ENCODE data around the gene GTPBP4. TPM values are rescaled to one million over a fixed set of nuclear protein-coding genes. Genes with fewer than 3 reads are reported as not detected.

GTPBP4 gene
- total and polyA plus RNA-seq, 9 of the 15 experiments (the other 6 are each of a cell fraction or from before 2014, with no cell fraction given) = 79.0 to 155 (median 128) TPM

- TF ChIP-seq CHD4 (IDR thresholded peaks at IDR 0.05; ENCODE audit: insufficient read depth, insufficient replicate concordance, low read depth, low read length, poor library complexity, severe bottlenecking) (no peak), RBM25 (IDR thresholded peaks at IDR 0.05; ENCODE audit: low read depth, low read length, severe bottlenecking) (peak; percentile 99), KAT8 (IDR thresholded peaks at IDR 0.05; ENCODE audit: low read depth) (no peak), SIN3A (IDR thresholded peaks at IDR 0.05; ENCODE audit: borderline replicate concordance in 2 of 2, control insufficient read depth in 1 of 2, low read depth in 2 of 2, low read length in 2 of 2) (peak in 1 of 2 experiments; percentile 60; a peak in 1 of 4 replicates), TGIF2 (CRISPR knock-in tag; IDR thresholded peaks at IDR 0.05) (0 out of 2 replicates have a peak, but pooled peaks have one; percentile 8), NCOR1 (IDR thresholded peaks at IDR 0.05) (no peak), MTA3 (IDR thresholded peaks at IDR 0.05; ENCODE audit: borderline replicate concordance) (peak; percentile 97), HDAC6 (IDR thresholded peaks at IDR 0.05; ENCODE audit: low read depth, low read length) (no peak), ZNF551 (CRISPR knock-in tag; IDR thresholded peaks at IDR 0.05) (no peak), ZNF431 (CRISPR knock-in tag; IDR thresholded peaks at IDR 0.05) (no peak), TOE1 (IDR thresholded peaks at IDR 0.05; ENCODE audit: borderline replicate concordance) (peak; percentile 15; the same call in 1 of the 2 replicates), TOE1 (CRISPR knock-in tag; IDR thresholded peaks at IDR 0.05; ENCODE audit: borderline replicate concordance, low read depth) (no peak), COPS2 (conservative IDR thresholded peaks at IDR 0.05) (no peak), BCL6 (CRISPR knock-in tag; IDR thresholded peaks at IDR 0.05) (no peak), RFX1 (IDR thresholded peaks at IDR 0.05) (no peak), MLX (CRISPR knock-in tag; conservative IDR thresholded peaks at IDR 0.05) (0 out of 4 replicates have a peak, but pooled peaks of 1 of the 2 experiments have one; percentile 68), POLR2A (conservative IDR thresholded peaks at IDR 0.05) (peak; percentile 93), KLF1 (tag; IDR thresholded peaks at IDR 0.05) (no peak), FIP1L1 (IDR thresholded peaks at IDR 0.05; ENCODE audit: low read depth, low read length, poor library complexity, severe bottlenecking) (peak; percentile 92)
- TF ChIP-seq, protein P1, sequence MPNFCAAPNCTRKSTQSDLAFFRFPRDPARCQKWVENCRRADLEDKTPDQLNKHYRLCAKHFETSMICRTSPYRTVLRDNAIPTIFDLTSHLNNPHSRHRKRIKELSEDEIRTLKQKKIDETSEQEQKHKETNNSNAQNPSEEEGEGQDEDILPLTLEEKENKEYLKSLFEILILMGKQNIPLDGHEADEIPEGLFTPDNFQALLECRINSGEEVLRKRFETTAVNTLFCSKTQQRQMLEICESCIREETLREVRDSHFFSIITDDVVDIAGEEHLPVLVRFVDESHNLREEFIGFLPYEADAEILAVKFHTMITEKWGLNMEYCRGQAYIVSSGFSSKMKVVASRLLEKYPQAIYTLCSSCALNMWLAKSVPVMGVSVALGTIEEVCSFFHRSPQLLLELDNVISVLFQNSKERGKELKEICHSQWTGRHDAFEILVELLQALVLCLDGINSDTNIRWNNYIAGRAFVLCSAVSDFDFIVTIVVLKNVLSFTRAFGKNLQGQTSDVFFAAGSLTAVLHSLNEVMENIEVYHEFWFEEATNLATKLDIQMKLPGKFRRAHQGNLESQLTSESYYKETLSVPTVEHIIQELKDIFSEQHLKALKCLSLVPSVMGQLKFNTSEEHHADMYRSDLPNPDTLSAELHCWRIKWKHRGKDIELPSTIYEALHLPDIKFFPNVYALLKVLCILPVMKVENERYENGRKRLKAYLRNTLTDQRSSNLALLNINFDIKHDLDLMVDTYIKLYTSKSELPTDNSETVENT (CRISPR knock-in tag; IDR thresholded peaks at IDR 0.05) = peak; percentile 41; the same call in 1 of the 2 replicates
- TF ChIP-seq, protein P2, sequence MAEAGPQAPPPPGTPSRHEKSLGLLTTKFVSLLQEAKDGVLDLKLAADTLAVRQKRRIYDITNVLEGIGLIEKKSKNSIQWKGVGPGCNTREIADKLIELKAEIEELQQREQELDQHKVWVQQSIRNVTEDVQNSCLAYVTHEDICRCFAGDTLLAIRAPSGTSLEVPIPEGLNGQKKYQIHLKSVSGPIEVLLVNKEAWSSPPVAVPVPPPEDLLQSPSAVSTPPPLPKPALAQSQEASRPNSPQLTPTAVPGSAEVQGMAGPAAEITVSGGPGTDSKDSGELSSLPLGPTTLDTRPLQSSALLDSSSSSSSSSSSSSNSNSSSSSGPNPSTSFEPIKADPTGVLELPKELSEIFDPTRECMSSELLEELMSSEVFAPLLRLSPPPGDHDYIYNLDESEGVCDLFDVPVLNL (CRISPR knock-in tag; IDR thresholded peaks at IDR 0.05; ENCODE audit: low read depth) = no peak; the same call in 1 of the 2 replicates
Measured at GRCh38 chr10:1048732-1049424, 60.6 kb downstream of the GTPBP4 start, which contains the start of gene IDI1 (continued).

Data from K562 (cell line).